HG02943 (cell line): Measurements from ENCODE around the gene CCDC149.

Experiments
- ATAC-seq: cut with Tn5 transposase; IDR thresholded peaks from one replicate; pipeline ENCODE4 v1.9.1; 2021; ENCODE audit warnings: mild to moderate bottlenecking, low read depth, moderate library complexity; ENCODE audit not compliant: unreplicated experiment

CCDC149 gene

GRCh38 chr4:24806206-24806990 is 106.4 kb downstream of the CCDC149 start:
- no peak for ATAC-seq

GRCh38 chr4:24805566-24805965 is 107.3 kb downstream of the CCDC149 start:
- ATAC-seq = no peak

- ATAC-seq = no peak
Measured at GRCh38 chr4:24805067-24805466, 107.8 kb downstream of the CCDC149 start.

GRCh38 chr4:24802648-24803047 is 110.2 kb downstream of the CCDC149 start:
- no peak for ATAC-seq

- ATAC-seq = no peak
Measured at GRCh38 chr4:24801136-24801855, 111.5 kb downstream of the CCDC149 start.

- ATAC-seq = no peak
Measured at GRCh38 chr4:24800325-24800895, 112.4 kb downstream of the CCDC149 start.

GRCh38 chr4:24799544-24800324 is 113.1 kb downstream of the CCDC149 start:
- no peak for ATAC-seq

- ATAC-seq = no peak
Measured at GRCh38 chr4:24799196-24799543, 113.7 kb downstream of the CCDC149 start.

GRCh38 chr4:24798036-24798610 is 114.7 kb downstream of the CCDC149 start:
- no peak for ATAC-seq

- ATAC-seq = no peak
Measured at GRCh38 chr4:24796620-24797019, 116.2 kb downstream of the CCDC149 start.

- no peak for ATAC-seq
Measured at GRCh38 chr4:24795666-24796381, 117.0 kb downstream of the CCDC149 start.

- no peak for ATAC-seq
Measured at GRCh38 chr4:24794916-24795665, 117.8 kb downstream of the CCDC149 start, which contains the start of gene SOD3. Gene SOD3, plus strand, starts transcription at chr4:24795573. Its CDS starts 3,949 bp downstream, at chr4:24799522.

GRCh38 chr4:24794480-24794879 is 118.4 kb downstream of the CCDC149 start:
- ATAC-seq = no peak

- no peak for ATAC-seq
Measured at GRCh38 chr4:24794051-24794450, 118.8 kb downstream of the CCDC149 start.

GRCh38 chr4:24793219-24794005 is 119.4 kb downstream of the CCDC149 start:
- ATAC-seq = no peak

- ATAC-seq = no peak
Measured at GRCh38 chr4:24792552-24792951, 120.3 kb downstream of the CCDC149 start.

- ATAC-seq = no peak
Measured at GRCh38 chr4:24791043-24791442, 121.8 kb downstream of the CCDC149 start.

GRCh38 chr4:24783506-24783905 is 129.3 kb downstream of the CCDC149 start:
- no peak for ATAC-seq
